ENCODE data around the gene SMIM15. TPM values are rescaled to one million over a fixed set of nuclear protein-coding genes. Genes with fewer than 3 reads are reported as not detected.

Gene SMIM15
- total RNA-seq, 3 donors from 2014 or later: 63.5 to 104 (median 79.2) TPM

DNA sequence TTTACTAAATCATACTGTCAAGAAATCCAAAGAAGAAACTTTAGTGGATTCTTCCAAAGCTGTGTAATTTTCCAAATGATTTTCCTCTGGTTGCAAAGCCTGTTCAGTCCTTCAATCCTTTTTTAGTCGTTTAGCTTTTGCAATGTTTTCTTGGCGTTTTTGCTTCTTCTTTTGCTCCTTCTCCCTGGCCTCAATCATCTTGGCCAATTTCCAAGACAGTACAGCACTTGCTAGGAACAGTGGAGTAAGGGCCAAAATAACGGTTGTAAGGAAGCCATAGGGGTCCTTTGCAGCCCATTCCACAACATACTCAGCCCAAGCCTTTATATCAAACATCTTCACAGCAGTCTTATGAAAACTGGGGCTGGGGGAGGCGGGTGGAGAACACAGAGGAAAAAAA, 2.4 kb downstream of the SMIM15 start:
- DNase-seq: no peak
- no peaks in the 10 kb centered on the region for H3K36me3 ChIP-seq (ENCODE audit: low read depth)
- no peaks in the 10 kb centered on the region for H3K9me3 ChIP-seq
- peaks cover 12% of the 10 kb centered on the region for H3K4me1 ChIP-seq (ENCODE audit: low read depth)
- ATAC-seq: no peak
- H3K4me3 ChIP-seq: no peak overlapping the region
- TF ChIP-seq, protein P1, sequence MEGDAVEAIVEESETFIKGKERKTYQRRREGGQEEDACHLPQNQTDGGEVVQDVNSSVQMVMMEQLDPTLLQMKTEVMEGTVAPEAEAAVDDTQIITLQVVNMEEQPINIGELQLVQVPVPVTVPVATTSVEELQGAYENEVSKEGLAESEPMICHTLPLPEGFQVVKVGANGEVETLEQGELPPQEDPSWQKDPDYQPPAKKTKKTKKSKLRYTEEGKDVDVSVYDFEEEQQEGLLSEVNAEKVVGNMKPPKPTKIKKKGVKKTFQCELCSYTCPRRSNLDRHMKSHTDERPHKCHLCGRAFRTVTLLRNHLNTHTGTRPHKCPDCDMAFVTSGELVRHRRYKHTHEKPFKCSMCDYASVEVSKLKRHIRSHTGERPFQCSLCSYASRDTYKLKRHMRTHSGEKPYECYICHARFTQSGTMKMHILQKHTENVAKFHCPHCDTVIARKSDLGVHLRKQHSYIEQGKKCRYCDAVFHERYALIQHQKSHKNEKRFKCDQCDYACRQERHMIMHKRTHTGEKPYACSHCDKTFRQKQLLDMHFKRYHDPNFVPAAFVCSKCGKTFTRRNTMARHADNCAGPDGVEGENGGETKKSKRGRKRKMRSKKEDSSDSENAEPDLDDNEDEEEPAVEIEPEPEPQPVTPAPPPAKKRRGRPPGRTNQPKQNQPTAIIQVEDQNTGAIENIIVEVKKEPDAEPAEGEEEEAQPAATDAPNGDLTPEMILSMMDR (IDR thresholded peaks at IDR 0.05): no peak
- intact Hi-C loops (cut with DNase I, micrococcal nuclease): no loop called here

DNA sequence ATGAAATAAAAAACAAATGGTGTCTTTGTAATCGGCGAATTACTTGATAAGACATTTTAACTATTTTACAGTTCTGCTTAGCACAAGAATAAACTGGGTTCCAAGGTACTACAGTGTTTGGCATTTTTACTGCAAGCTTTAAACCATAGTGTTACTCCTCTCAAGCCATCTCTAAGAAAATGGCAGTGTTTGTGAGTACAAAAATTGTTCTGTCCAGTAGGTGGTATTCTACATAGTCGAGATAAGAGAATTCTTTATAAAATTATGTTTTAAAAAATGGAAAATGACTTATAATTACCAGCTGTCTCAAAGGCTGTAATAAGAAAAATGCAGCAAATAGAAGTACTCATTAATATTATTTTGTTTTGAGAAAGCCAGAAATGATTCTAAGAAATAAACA, 3.2 kb downstream of the SMIM15 start:
- ATAC-seq (no peak), DNase-seq (no peak)
- intact Hi-C loops (cut with DNase I, micrococcal nuclease): no loop called here
- Histone ChIP-seq H3K4me1 (ENCODE audit: low read depth) (peaks cover 12% of the 10 kb centered on the region), H3K36me3 (ENCODE audit: low read depth) (no peaks in the 10 kb centered on the region), H3K4me3 (no peak overlapping the region), H3K9me3 (no peaks in the 10 kb centered on the region)
- TF ChIP-seq, protein P1 (IDR thresholded peaks at IDR 0.05): no peak

DNA sequence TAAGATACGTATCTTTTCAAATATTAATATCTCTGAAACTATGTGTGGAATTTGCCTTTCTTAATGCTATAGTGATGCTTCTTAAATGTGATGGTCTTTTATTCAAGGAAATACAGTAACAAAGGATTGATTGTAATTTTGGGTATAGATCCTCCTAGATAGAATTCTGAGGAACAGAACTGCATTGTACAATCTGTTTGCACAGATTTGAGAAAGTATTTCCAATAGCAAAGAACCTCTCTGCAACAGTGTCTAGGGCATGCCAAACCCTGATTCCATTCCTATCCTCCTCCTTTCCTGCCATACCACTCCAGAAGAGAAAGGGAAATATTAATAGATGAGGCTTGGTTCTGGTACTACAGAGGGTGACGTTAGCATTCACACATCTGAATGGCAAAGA, 10.4 kb downstream of the SMIM15 start:
- ATAC-seq: no peak
- no peaks in the 10 kb centered on the region for H3K36me3 ChIP-seq (ENCODE audit: low read depth)
- H3K9me3 ChIP-seq: no peaks in the 10 kb centered on the region
- no peaks in the 10 kb centered on the region for H3K4me1 ChIP-seq (ENCODE audit: low read depth)
- H3K4me3 ChIP-seq: no peak overlapping the region
- DNase-seq: no peak
- intact Hi-C loops (cut with DNase I, micrococcal nuclease): no loop called here
- TF ChIP-seq, protein P1 (IDR thresholded peaks at IDR 0.05): no peak

DNA sequence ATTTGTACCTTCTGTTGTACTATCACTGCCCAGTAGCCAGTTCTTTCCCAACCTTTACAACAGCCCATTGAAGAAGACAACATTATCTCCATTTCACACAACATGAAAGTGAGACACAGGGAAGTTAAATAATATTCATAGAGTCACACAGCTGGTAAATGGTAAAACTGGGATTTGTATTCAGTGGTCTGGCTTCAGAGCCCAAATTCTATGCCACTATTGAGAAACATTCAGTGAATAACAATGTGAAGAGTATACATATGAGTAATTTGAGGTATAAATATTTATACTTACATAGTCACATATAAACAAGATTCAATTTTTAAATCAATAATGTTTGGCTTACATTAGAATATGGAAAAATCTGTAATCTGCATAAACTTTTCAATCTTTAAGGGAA, 13.8 kb downstream of the SMIM15 start:
- TF ChIP-seq, protein P1 (IDR thresholded peaks at IDR 0.05): no peak
- ATAC-seq (no peak), DNase-seq (no peak)
- no peaks in the 10 kb centered on the region for H3K9me3 ChIP-seq
- no peaks in the 10 kb centered on the region for H3K36me3 ChIP-seq (ENCODE audit: low read depth)
- intact Hi-C loops (cut with DNase I, micrococcal nuclease): no loop called here
- no peak overlapping the region for H3K4me3 ChIP-seq
- no peaks in the 10 kb centered on the region for H3K4me1 ChIP-seq (ENCODE audit: low read depth)

DNA sequence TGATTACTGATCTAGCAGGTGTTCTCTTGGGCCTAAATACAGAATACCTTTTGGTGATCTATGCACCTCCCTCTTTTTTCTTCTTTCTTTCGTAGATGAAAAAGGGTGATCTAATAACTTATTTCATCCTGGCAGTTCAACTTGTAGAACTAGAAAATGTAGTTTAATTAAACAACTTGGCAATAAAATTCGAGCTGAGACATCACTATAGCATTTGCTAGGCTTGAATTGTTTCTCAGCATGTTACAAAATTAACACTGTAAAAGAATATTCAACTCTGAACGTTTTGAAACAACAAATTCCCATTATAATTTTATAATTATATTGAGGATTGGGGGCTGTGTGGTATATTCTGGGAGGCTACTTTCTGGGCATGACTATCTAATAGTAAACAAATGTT, 19.5 kb downstream of the SMIM15 start:
- Histone ChIP-seq H3K9me3 (no peaks in the 10 kb centered on the region), H3K4me3 (no peak overlapping the region), H3K4me1 (ENCODE audit: low read depth) (no peaks in the 10 kb centered on the region), H3K36me3 (ENCODE audit: low read depth) (no peaks in the 10 kb centered on the region)
- no peak for DNase-seq
- no peak for ATAC-seq
- TF ChIP-seq, protein P1 (IDR thresholded peaks at IDR 0.05): no peak
- intact Hi-C loops (cut with DNase I, micrococcal nuclease): no loop called here

DNA sequence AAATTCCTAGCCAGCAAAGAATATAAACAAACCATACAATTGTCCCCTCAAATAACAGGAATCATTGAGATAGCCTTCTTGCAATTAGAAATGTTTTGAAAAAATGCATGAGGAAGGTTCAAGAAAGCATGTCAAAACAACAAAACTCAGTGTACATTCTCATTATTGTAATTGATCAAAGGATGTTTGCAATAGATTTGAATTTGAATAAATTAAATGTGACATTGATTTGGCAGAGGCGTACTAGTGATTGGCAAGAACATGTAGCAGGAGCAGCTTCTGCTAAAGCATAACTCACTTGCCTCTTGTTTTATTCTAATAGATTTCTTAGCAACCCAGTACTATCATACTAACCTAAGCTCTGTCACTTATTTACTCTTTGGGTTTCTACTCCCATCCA, 19.9 kb downstream of the SMIM15 start:
- Histone ChIP-seq H3K4me3 (no peak overlapping the region), H3K4me1 (ENCODE audit: low read depth) (no peaks in the 10 kb centered on the region), H3K36me3 (ENCODE audit: low read depth) (no peaks in the 10 kb centered on the region), H3K9me3 (no peaks in the 10 kb centered on the region)
- no peak for ATAC-seq
- TF ChIP-seq, protein P1 (IDR thresholded peaks at IDR 0.05): no peak
- intact Hi-C loops (cut with DNase I, micrococcal nuclease): no loop called here
- no peak for DNase-seq
